Fibroblast of pulmonary artery (primary cell): ENCODE data around the gene MSI2.

Source experiments
- DNase-seq: peaks from one replicate; pipeline ENCODE4 v3.0.0-alpha.2; 2010; ENCODE audit warnings: low read depth
- H3K4me3 ChIP-seq: replicated peaks from 2 replicates; pipeline ENCODE4 v1.5.1; 2011; ENCODE audit warnings: low read depth, mild to moderate bottlenecking, control low read depth, low read length, moderate library complexity
- CTCF ChIP-seq: IDR thresholded peaks from 2 replicates; pipeline ENCODE4 v1.5.1; 2011; ENCODE audit warnings: mild to moderate bottlenecking, control low read depth, low read length, inconsistent platforms; ENCODE audit errors: missing control alignments

The MSI2 gene

GRCh38 chr17:57255182-57255775 lies 1.0 kb upstream of the MSI2 start:
- peak overlapping the region; percentile 71 for H3K4me3 ChIP-seq
- no peak for TF ChIP-seq CTCF
- no peak for DNase-seq

- peak; percentile 17 for DNase-seq
- TF ChIP-seq CTCF: no peak
- H3K4me3 ChIP-seq: peak overlapping the region; percentile 71
These were observed 387 bp downstream of the MSI2 start for GRCh38 chr17:57256708-57257112.

- peak overlapping the region; percentile 71 for H3K4me3 ChIP-seq
- no peak for TF ChIP-seq CTCF
- no peak for DNase-seq
These were observed 1.0 kb downstream of the MSI2 start for GRCh38 chr17:57257195-57257894.

DNA sequence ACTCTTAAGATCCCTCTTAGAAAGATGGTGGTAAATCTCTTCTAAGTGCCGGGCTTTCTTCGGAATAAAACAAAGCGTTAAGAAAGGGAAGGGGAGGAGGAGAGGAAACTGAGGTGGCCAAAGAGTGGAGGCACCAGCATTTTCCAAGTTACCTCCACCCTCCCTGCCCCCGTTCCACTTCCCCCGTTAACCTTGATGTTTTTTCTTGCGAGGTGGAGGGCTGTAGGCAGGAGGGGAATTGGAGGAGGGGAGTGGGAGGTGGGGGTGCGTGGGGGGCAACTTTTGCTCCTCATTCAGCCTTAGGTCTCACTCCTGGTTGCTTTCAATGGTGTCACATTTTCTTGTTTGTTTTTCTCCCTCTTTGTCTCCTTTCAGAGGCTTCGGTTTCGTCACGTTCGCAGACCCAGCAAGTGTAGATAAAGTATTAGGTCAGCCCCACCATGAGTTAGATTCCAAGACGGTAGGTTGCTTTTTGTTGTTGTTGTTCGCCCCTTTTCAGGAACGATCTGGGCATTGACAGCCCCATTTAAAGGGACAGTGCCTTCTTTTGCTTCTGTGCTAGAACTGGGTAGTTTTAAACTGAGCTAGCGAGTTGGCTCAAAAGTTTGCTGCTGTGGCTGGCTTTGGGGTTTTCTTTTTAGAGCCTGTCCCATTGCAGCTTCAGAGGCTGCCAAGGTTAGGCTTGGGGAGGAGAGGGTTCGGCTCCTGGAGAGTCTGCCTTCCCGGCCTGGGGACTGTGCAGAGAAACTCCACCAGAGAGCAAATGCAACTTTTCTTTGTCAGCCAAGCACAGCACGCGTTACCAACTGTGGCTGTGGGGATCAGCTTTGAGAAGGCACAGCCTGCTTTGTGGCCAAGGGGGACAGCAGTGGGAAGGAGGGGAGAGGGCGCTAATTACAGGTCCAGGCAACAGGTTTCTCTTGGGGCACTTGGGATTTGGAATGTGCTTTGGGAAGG lies 1.9 kb downstream of the MSI2 start:
- TF ChIP-seq CTCF: no peak
- peak overlapping the region; percentile 71 for H3K4me3 ChIP-seq
- peak; percentile 44 for DNase-seq

GRCh38 chr17:57259306-57259705 lies 3.0 kb downstream of the MSI2 start:
- no peak overlapping the region for H3K4me3 ChIP-seq

DNA sequence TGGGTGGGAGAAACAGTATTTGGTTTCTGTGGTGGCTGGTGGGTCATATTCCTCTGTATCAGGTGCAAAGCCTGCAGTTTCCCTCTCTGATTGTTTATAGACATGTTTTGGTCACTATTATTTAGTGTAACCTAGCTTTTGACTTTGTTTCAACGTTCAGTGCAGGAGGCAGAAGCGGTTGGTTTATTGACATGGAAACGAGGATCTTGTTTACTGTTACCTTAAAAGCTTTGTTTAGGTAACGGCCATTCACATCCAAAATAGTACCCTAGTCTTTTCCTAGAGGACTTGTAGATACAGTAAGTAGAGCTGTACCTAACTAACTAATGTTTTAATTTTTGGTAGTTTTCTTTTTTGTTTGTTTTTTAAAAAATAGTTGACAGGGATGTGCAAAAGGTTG lies 3.5 kb downstream of the MSI2 start:
- no peak for TF ChIP-seq CTCF
- no peak for DNase-seq
- no peak overlapping the region for H3K4me3 ChIP-seq

More at GRCh38 chr17:57259306-57259705, 3.0 kb downstream of the MSI2 start:
- DNase-seq: no peak
- TF ChIP-seq CTCF: no peak
